Caco-2 (cell line): Measurements from ENCODE around the gene SH3RF2. TPM values are rescaled to one million over a fixed set of nuclear protein-coding genes. Genes with fewer than 3 reads are reported as not detected.

Experiments used
- BruUV-seq: library from RNA; stranded (reverse); fragments of 400-500 nt; replicated peaks from 2 replicates; lab custom pipeline; 2021; lab: Mats Ljungman, UMichigan
- CTCF ChIA-PET: fragments of 300-600 bp; sonication (Branson Sonifier 250); formaldehyde crosslinking; loops from one replicate; lab custom pipeline; 2022; ENCODE audit warnings: antibody characterized with exemption; lab: Charles Lee
- POLR2A ChIA-PET: fragments of 300-600 bp; sonication (Branson Sonifier 250); formaldehyde crosslinking; loops from one replicate; lab custom pipeline; 2022; ENCODE audit warnings: antibody characterized with exemption; lab: Charles Lee
- DNase-seq, 2 experiments: peaks; one replicate each; pipeline versions ENCODE4 v3.0.0 to v3.0.0-alpha.2; 2020 to 2022
- H3K27me3 ChIP-seq: replicated peaks from 2 replicates; pipeline ENCODE4 v1.6.0; 2011; ENCODE audit warnings: low read length; ENCODE audit not compliant: control insufficient read depth, insufficient read depth
- H3K36me3 ChIP-seq: 2 replicates; pipeline ENCODE4 v1.5.1; 2011; ENCODE audit warnings: low read length; ENCODE audit not compliant: control insufficient read depth, insufficient read depth
- H3K4me1 ChIP-seq: fragments of 250-450 bp; sonication (Bioruptor Pico); 2 replicates; pipeline ENCODE4 v1.5.1; 2020; ENCODE audit warnings: mild to moderate bottlenecking
- H3K4me3 ChIP-seq: 2 replicates; pipeline ENCODE4 v1.5.1; 2011; ENCODE audit warnings: low read depth, mild to moderate bottlenecking, control low read depth, low read length
- H3K9me3 ChIP-seq: fragments of 250-450 bp; sonication (Bioruptor Pico); 2 replicates; pipeline ENCODE4 v1.5.1; 2020; ENCODE audit warnings: mild to moderate bottlenecking, moderate library complexity
- H3K27ac Mint-ChIP-seq: one replicate; pipeline ENCODE4 v1.8.0; 2022; ENCODE audit warnings: mixed read lengths; ENCODE audit not compliant: unreplicated experiment
- H3K27me3 Mint-ChIP-seq: one replicate; pipeline ENCODE4 v1.8.0; 2022; ENCODE audit warnings: mixed read lengths; ENCODE audit not compliant: insufficient read depth, unreplicated experiment
- H3K36me3 Mint-ChIP-seq: one replicate; pipeline ENCODE4 v1.8.0; 2022; ENCODE audit warnings: mild to moderate bottlenecking, mixed read lengths; ENCODE audit not compliant: insufficient read depth, unreplicated experiment
- H3K4me1 Mint-ChIP-seq: one replicate; pipeline ENCODE4 v1.8.0; 2022; ENCODE audit warnings: low read depth, mixed read lengths; ENCODE audit not compliant: unreplicated experiment
- H3K4me3 Mint-ChIP-seq: one replicate; pipeline ENCODE4 v1.8.0; 2022; ENCODE audit warnings: mild to moderate bottlenecking, moderate library complexity, mixed read lengths; ENCODE audit not compliant: unreplicated experiment
- H3K9me3 Mint-ChIP-seq: one replicate; pipeline ENCODE4 v1.8.0; 2022; ENCODE audit warnings: mixed read lengths; ENCODE audit not compliant: unreplicated experiment
- intact Hi-C: fragments of 100-400 bp; cut with micrococcal nuclease; formaldehyde crosslinking; loops from one replicate; pipeline ENCODE4 v1.10.0; 2022; ENCODE audit not compliant: unreplicated experiment
- total RNA-seq: library from RNA; stranded (reverse); gene quantifications from 2 replicates; pipeline ENCODE4 v1.2.3, GENCODE V29; 2022
- TF ChIP-seq, protein P1 (sequence below), 2 experiments: fragments of 200-600 bp in 1 of 2; IDR thresholded peaks; 1 replicate in 1 of 2; 2 replicates in 1 of 2; pipeline versions ENCODE4 v1.5.1 to v1.8.0; 2011 to 2022; ENCODE audit warnings: antibody characterized with exemption in 1 of 2, control low read depth in 1 of 2, inconsistent platforms in 1 of 2, low read depth in 1 of 2, low read length in 1 of 2, mild to moderate bottlenecking in 1 of 2, moderate library complexity in 1 of 2; ENCODE audit not compliant: insufficient read depth in 1 of 2, severe bottlenecking in 1 of 2, unreplicated experiment in 1 of 2

SH3RF2 gene
- total RNA-seq, 1 experiment from 2014 or later, result 49.4 TPM

DNA sequence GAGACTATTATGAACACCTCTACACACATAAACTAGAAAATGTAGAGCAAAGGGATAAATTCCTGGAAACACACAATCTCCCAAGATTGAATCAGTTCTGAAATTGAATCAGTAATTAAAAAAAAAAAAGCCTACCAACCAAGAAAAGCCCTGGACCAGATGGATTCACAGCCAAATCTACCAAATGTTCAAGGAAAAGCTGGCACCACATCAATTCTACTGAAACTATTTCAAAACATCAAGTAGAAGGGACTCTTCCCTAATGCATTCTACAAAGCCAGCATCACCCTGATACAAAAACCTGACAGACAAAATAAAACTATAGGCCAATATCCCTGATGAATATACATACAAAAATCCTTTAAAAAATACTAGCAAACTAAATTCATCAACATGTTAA, 38.2 kb upstream of the SH3RF2 start:
- no peak for DNase-seq
- Mint-ChIP-seq H3K36me3 (no peaks in the 10 kb centered on the region), H3K9me3 (peaks cover 12% of the 10 kb centered on the region), H3K4me3 (no peak overlapping the region), H3K4me1 (peaks cover 7% of the 10 kb centered on the region), H3K27me3 (no peaks in the 10 kb centered on the region), H3K27ac (no peak overlapping the region)
- no peaks in the 10 kb centered on the region for H3K27me3 ChIP-seq
- 0 out of 2 replicates have a peak, but pooled peaks cover 6% of the 10 kb centered on the region for H3K4me1 ChIP-seq
- intact Hi-C loops, result no loop called here
- BruUV-seq, result no TSS peak
- TF ChIP-seq, protein P1, sequence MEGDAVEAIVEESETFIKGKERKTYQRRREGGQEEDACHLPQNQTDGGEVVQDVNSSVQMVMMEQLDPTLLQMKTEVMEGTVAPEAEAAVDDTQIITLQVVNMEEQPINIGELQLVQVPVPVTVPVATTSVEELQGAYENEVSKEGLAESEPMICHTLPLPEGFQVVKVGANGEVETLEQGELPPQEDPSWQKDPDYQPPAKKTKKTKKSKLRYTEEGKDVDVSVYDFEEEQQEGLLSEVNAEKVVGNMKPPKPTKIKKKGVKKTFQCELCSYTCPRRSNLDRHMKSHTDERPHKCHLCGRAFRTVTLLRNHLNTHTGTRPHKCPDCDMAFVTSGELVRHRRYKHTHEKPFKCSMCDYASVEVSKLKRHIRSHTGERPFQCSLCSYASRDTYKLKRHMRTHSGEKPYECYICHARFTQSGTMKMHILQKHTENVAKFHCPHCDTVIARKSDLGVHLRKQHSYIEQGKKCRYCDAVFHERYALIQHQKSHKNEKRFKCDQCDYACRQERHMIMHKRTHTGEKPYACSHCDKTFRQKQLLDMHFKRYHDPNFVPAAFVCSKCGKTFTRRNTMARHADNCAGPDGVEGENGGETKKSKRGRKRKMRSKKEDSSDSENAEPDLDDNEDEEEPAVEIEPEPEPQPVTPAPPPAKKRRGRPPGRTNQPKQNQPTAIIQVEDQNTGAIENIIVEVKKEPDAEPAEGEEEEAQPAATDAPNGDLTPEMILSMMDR (IDR thresholded peaks at IDR 0.05; ENCODE audit: insufficient read depth in 1 of 2, low read depth in 1 of 2, low read length in 1 of 2, severe bottlenecking in 1 of 2, unreplicated experiment in 1 of 2), result no peak
- H3K36me3 ChIP-seq, result no peaks in the 10 kb centered on the region
- ChIA-PET CTCF (no interaction called here), POLR2A (no interaction called here)
- H3K4me3 ChIP-seq, result no peak overlapping the region
- H3K9me3 ChIP-seq, result peaks cover 10% of the 10 kb centered on the region; the same call in 1 of the 2 replicates

DNA sequence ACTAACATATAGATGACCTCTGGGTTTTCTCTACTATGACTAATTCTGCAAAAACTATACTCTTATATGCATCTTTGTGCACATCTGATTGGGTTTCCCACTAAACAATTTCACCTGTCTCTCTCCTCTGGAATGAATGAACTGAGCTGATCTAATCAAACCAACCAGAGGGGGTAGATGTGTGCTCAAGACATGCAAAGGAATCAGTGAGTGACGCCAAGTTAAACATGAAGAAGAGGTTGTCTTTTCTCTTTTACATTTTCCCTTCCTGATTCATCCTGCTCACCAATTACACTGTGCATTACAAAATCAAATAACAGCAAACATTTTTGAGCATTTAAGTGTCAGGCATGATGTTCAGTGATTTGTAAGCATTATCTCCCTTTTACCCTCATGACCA, 34.0 kb upstream of the SH3RF2 start:
- Histone ChIP-seq H3K9me3 (peaks cover 10% of the 10 kb centered on the region; the same call in 1 of the 2 replicates), H3K4me3 (no peak overlapping the region), H3K4me1 (peaks cover 20% of the 10 kb centered on the region; the same call in 1 of the 2 replicates), H3K27me3 (no peaks in the 10 kb centered on the region), H3K36me3 (no peaks in the 10 kb centered on the region)
- Mint-ChIP-seq H3K27ac (no peak overlapping the region), H3K9me3 (peaks cover 12% of the 10 kb centered on the region), H3K27me3 (no peaks in the 10 kb centered on the region), H3K4me1 (peaks cover 24% of the 10 kb centered on the region), H3K36me3 (no peaks in the 10 kb centered on the region), H3K4me3 (no peak overlapping the region)
- CTCF ChIA-PET, result no interaction called here
- BruUV-seq, result no TSS peak
- TF ChIP-seq, protein P1 (IDR thresholded peaks at IDR 0.05; ENCODE audit: insufficient read depth in 1 of 2, low read depth in 1 of 2, low read length in 1 of 2, severe bottlenecking in 1 of 2, unreplicated experiment in 1 of 2), result no peak
- POLR2A ChIA-PET, result no interaction called here
- DNase-seq, result no peak
- intact Hi-C loops, result loop anchor here (10.0 kb wide), 1 partner anchor 222 kb away; no protein-coding TSS in a partner anchor

DNA sequence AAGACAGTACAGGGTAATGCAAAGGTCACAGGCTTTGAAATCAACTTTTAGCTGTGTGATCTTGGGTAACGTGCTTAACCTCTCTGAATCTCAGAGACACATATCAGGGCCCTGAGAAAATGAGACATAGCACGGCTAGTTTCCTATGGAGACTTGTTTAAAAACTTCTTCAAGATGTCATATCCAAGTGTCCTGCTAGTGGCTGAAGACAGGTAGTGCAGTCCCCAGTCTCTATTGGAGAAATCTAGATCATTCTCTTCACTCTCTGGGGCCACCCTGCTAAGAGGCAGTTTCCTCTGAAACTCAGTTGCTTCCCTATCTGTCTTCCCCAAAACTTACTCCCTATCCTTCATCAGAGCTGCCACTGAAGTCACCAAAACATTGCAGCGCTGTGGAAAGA, 33.3 kb upstream of the SH3RF2 start:
- Mint-ChIP-seq H3K4me3 (no peak overlapping the region), H3K9me3 (peaks cover 12% of the 10 kb centered on the region), H3K36me3 (no peaks in the 10 kb centered on the region), H3K27me3 (no peaks in the 10 kb centered on the region), H3K27ac (no peak overlapping the region), H3K4me1 (peaks cover 31% of the 10 kb centered on the region)
- peaks cover 6% of the 10 kb centered on the region; the same call in 1 of the 2 replicates for H3K9me3 ChIP-seq
- no TSS peak for BruUV-seq
- no peaks in the 10 kb centered on the region for H3K36me3 ChIP-seq
- no peak overlapping the region for H3K4me3 ChIP-seq
- intact Hi-C loops, result loop anchor here (10.0 kb wide), 1 partner anchor 222 kb away; no protein-coding TSS in a partner anchor
- CTCF ChIA-PET, result no interaction called here
- POLR2A ChIA-PET, result no interaction called here
- peak in 1 of 2 experiments; percentile 20 for DNase-seq
- TF ChIP-seq, protein P1 (IDR thresholded peaks at IDR 0.05; ENCODE audit: insufficient read depth in 1 of 2, low read depth in 1 of 2, low read length in 1 of 2, severe bottlenecking in 1 of 2, unreplicated experiment in 1 of 2), result peak; percentile 27 to 37
- H3K4me1 ChIP-seq, result peaks cover 20% of the 10 kb centered on the region; the same call in 1 of the 2 replicates
- H3K27me3 ChIP-seq, result no peaks in the 10 kb centered on the region
